IMR-90 (cell line): ENCODE measurements around the gene DCC. TPM values are rescaled to one million over a fixed set of nuclear protein-coding genes. Genes with fewer than 3 reads are reported as not detected.

Experiments
- ATAC-seq: fragments of 200-7000 bp; cut with Tn5 transposase; 2 replicates; pipeline ENCODE4 v1.9.1; 2020; ENCODE audit warnings: low read depth, mild to moderate bottlenecking, moderate library complexity
- BruUV-seq: library from RNA; stranded (reverse); fragments of 400-500 nt; replicated peaks from 2 replicates; lab custom pipeline; 2021; lab: Mats Ljungman, UMichigan
- CTCF ChIA-PET: fragments of 300-600 bp; formaldehyde crosslinking; extraction: SDS; loops from one replicate; lab custom pipeline; 2021; ENCODE audit warnings: antibody characterized with exemption; lab: Yijun Ruan, JAX
- POLR2A ChIA-PET: fragments of 300-600 bp; sonication (Branson Sonifier 250); formaldehyde crosslinking; loops from one replicate; lab custom pipeline; 2022; ENCODE audit warnings: antibody characterized with exemption; ENCODE audit not compliant: unreplicated experiment; lab: Charles Lee
- DNase-seq: peaks from one replicate; pipeline ENCODE4 v3.0.0; 2013
- H2AFZ ChIP-seq: replicated peaks from 2 replicates; pipeline ENCODE3; 2013; ENCODE audit warnings: low read length, mild to moderate bottlenecking; ENCODE audit not compliant: poor library complexity
- H2AK5ac ChIP-seq: 2 replicates; pipeline ENCODE4 v1.6.1; 2013; ENCODE audit warnings: low read depth, low read length, inconsistent platforms
- H2AK9ac ChIP-seq: replicated peaks from 2 replicates; pipeline ENCODE3; 2013; ENCODE audit warnings: mild to moderate bottlenecking, low read depth, low read length, moderate library complexity; ENCODE audit not compliant: poor library complexity
- H2BK120ac ChIP-seq: 2 replicates; pipeline ENCODE4 v1.6.1; 2013; ENCODE audit warnings: low read depth, low read length, inconsistent platforms
- H2BK15ac ChIP-seq: 3 replicates; pipeline ENCODE4 v1.6.1; 2013; ENCODE audit warnings: low read depth, low read length, inconsistent platforms
- H2BK20ac ChIP-seq: 2 replicates; pipeline ENCODE4 v1.6.1; 2013; ENCODE audit warnings: low read depth, mild to moderate bottlenecking, inconsistent platforms, low read length, moderate library complexity
- H2BK5ac ChIP-seq: 2 replicates; pipeline ENCODE4 v1.6.1; 2013; ENCODE audit warnings: mild to moderate bottlenecking, low read depth, low read length, inconsistent platforms; ENCODE audit not compliant: poor library complexity, severe bottlenecking
- H3K14ac ChIP-seq: replicated peaks from 2 replicates; pipeline ENCODE4 v1.6.1; 2013; ENCODE audit warnings: low read depth, low read length, inconsistent platforms
- H3K18ac ChIP-seq: 2 replicates; pipeline ENCODE4 v1.6.1; 2013; ENCODE audit warnings: low read depth, low read length, control low read depth
- H3K23ac ChIP-seq: 2 replicates; pipeline ENCODE4 v1.6.1; 2013; ENCODE audit warnings: low read depth, low read length, inconsistent platforms
- H3K27ac ChIP-seq: 2 replicates; pipeline ENCODE4 v1.5.1; 2013; ENCODE audit warnings: mild to moderate bottlenecking, control low read depth, low read length; ENCODE audit not compliant: insufficient read depth
- H3K27me3 ChIP-seq: 2 replicates; pipeline ENCODE4 v1.6.1; 2013; ENCODE audit warnings: low read length; ENCODE audit not compliant: control insufficient read depth, insufficient read depth
- H3K36me3 ChIP-seq: 2 replicates; pipeline ENCODE4 v1.6.1; 2013; ENCODE audit warnings: low read length, mixed read lengths; ENCODE audit not compliant: control insufficient read depth, insufficient read depth
- H3K4ac ChIP-seq: 2 replicates; pipeline ENCODE4 v1.6.1; 2013; ENCODE audit warnings: low read depth, low read length, inconsistent platforms
- H3K4me1 ChIP-seq: 2 replicates; pipeline ENCODE4 v1.6.1; 2013; ENCODE audit warnings: low read length, mixed read lengths; ENCODE audit not compliant: control insufficient read depth, insufficient read depth
- H3K4me2 ChIP-seq: 2 replicates; pipeline ENCODE4 v1.6.1; 2013; ENCODE audit warnings: low read depth, mild to moderate bottlenecking, control low read depth, low read length, moderate library complexity
- H3K4me3 ChIP-seq: 2 replicates; pipeline ENCODE4 v1.5.1; 2013; ENCODE audit warnings: low read depth, mild to moderate bottlenecking, control low read depth, low read length, moderate library complexity; ENCODE audit not compliant: insufficient read depth
- H3K56ac ChIP-seq: 2 replicates; pipeline ENCODE4 v1.6.1; 2013; ENCODE audit warnings: low read length, inconsistent platforms; ENCODE audit not compliant: insufficient read depth; ENCODE audit errors: extremely low read depth
- H3K79me1 ChIP-seq, 2 experiments: 2 replicates each; pipeline ENCODE4 v1.6.1; 2013; ENCODE audit warnings: low read length in 2 of 2, inconsistent platforms in 1 of 2, low read depth in 1 of 2
- H3K9ac ChIP-seq: 2 replicates; pipeline ENCODE4 v1.6.1; 2013; ENCODE audit warnings: low read depth, low read length, control low read depth
- H3K9me1 ChIP-seq: 2 replicates; pipeline ENCODE4 v1.6.1; 2013; ENCODE audit warnings: low read length, inconsistent platforms; ENCODE audit not compliant: insufficient read depth
- H3K9me3 ChIP-seq: 2 replicates; pipeline ENCODE4 v1.6.1; 2013; ENCODE audit warnings: low read length; ENCODE audit not compliant: control insufficient read depth, insufficient read depth
- H4K20me1 ChIP-seq: 2 replicates; pipeline ENCODE4 v1.6.1; 2013; ENCODE audit warnings: low read length, inconsistent platforms; ENCODE audit not compliant: insufficient read depth
- H4K5ac ChIP-seq: 2 replicates; pipeline ENCODE4 v1.6.1; 2013; ENCODE audit warnings: mild to moderate bottlenecking, low read depth, low read length, control low read depth
- H4K8ac ChIP-seq, 2 experiments: 2 replicates each; pipeline ENCODE4 v1.6.1; 2013; ENCODE audit warnings: low read depth in 2 of 2, low read length in 2 of 2, control low read depth in 1 of 2, inconsistent platforms in 1 of 2
- H4K91ac ChIP-seq: 2 replicates; pipeline ENCODE4 v1.6.1; 2013; ENCODE audit warnings: low read depth, low read length, inconsistent platforms; ENCODE audit not compliant: insufficient read depth
- BHLHE40 ChIP-seq: fragments of 150-350 bp; IDR thresholded peaks from 2 replicates; pipeline ENCODE4 v1.6.1; 2016; ENCODE audit warnings: mild to moderate bottlenecking, low read depth, low read length
- CEBPB ChIP-seq: IDR thresholded peaks from 2 replicates; pipeline ENCODE4 v1.6.1; 2012; ENCODE audit warnings: low read depth, low read length, improper control_type of control experiment
- CHD1 ChIP-seq: IDR thresholded peaks from 2 replicates; pipeline ENCODE4 v1.6.1; 2012; ENCODE audit warnings: low read depth, low read length, improper control_type of control experiment
- MAFK ChIP-seq: IDR thresholded peaks from 2 replicates; pipeline ENCODE4 v1.6.1; 2012; ENCODE audit warnings: low read depth, low read length, improper control_type of control experiment
- MAZ ChIP-seq: IDR thresholded peaks from 2 replicates; pipeline ENCODE4 v1.6.1; 2012; ENCODE audit warnings: low read depth, mild to moderate bottlenecking, low read length, improper control_type of control experiment, moderate library complexity, borderline replicate concordance
- MXI1 ChIP-seq: IDR thresholded peaks from 2 replicates; pipeline ENCODE4 v1.6.1; 2012; ENCODE audit warnings: low read depth, mild to moderate bottlenecking, low read length, moderate library complexity, borderline replicate concordance
- NFE2L2 ChIP-seq: fragments of 150-350 bp; IDR thresholded peaks from 2 replicates; pipeline ENCODE4 v1.6.1; 2016; ENCODE audit warnings: low read depth, mild to moderate bottlenecking, low read length
- POLR2A ChIP-seq: IDR thresholded peaks from 2 replicates; pipeline ENCODE4 v1.6.1; 2012; ENCODE audit warnings: mild to moderate bottlenecking, low read depth, low read length
- RFX5 ChIP-seq: IDR thresholded peaks from 2 replicates; pipeline ENCODE4 v1.8.0; 2012; ENCODE audit warnings: low read depth, mild to moderate bottlenecking, low read length, moderate library complexity
- SMC3 ChIP-seq: fragments of 150-350 bp; IDR thresholded peaks from 2 replicates; pipeline ENCODE4 v1.6.1; 2016; ENCODE audit warnings: low read depth, mild to moderate bottlenecking, antibody characterized with exemption, low read length, moderate library complexity
- WGBS, 2 experiments: methylation state at CpG; one replicate each; pipeline versions ENCODE4 v1.1.5 to v1.1.7; 2013; ENCODE audit warnings: missing lambda C conversion rate in 2 of 2; ENCODE audit not compliant: insufficient read length in 1 of 2; ENCODE audit errors: extremely low coverage in 2 of 2; 5-methylcytosine and 5-hydroxymethylcytosine counted together
- dilution Hi-C: fragments of 300-500 bp; cut with HindIII; formaldehyde crosslinking; loops from one replicate; pipeline ENCODE4 v1.14.3; 2018; ENCODE audit warnings: low sequenced_read_pairs; ENCODE audit not compliant: unreplicated experiment
- in situ Hi-C: fragments of 300-500 bp; cut with MboI; formaldehyde crosslinking; loops from 3 replicates; pipeline ENCODE4 v1.14.3; 2019; ENCODE audit warnings: low sequenced_read_pairs, inconsistent platforms, mixed read lengths
- intact Hi-C: fragments of 100-400 bp; cut with micrococcal nuclease; formaldehyde crosslinking; loops from 2 replicates; pipeline ENCODE4 v1.10.0; 2022
- polyA plus RNA-seq, 3 experiments: library from polyadenylated mRNA; depleted of rRNA; stranded (reverse); fragments of >200 nt; gene quantifications; 2 replicates each; pipeline ENCODE4 v1.2.3, GENCODE V29; 2012; ENCODE audit warnings: low replicate concordance in 1 of 3
- total RNA-seq: library from RNA; depleted of rRNA; stranded (reverse); fragments of >200 nt; gene quantifications from 2 replicates; pipeline ENCODE4 v1.2.3, GENCODE V29; 2012
- TF ChIP-seq, protein P1 (sequence below): fragments of 150-350 bp; IDR thresholded peaks from 2 replicates; pipeline ENCODE4 v1.6.1; 2017; ENCODE audit warnings: mild to moderate bottlenecking, antibody characterized with exemption, low read length, low read depth
- TF ChIP-seq, protein P2 (sequence below): conservative IDR thresholded peaks from 2 replicates; pipeline ENCODE4 v1.5.1; 2012; ENCODE audit warnings: mild to moderate bottlenecking, low read depth, low read length, improper control_type of control experiment
- TF ChIP-seq, protein P3 (sequence below): fragments of 150-350 bp; IDR thresholded peaks from 2 replicates; pipeline ENCODE4 v1.6.1; 2016; ENCODE audit warnings: low read depth, mild to moderate bottlenecking, low read length, moderate library complexity, borderline replicate concordance

DCC gene
- total and polyA plus RNA-seq, 2 of the 4 experiments (the other 2 are of a cell fraction), result 0.31 to 0.54 TPM

DNA sequence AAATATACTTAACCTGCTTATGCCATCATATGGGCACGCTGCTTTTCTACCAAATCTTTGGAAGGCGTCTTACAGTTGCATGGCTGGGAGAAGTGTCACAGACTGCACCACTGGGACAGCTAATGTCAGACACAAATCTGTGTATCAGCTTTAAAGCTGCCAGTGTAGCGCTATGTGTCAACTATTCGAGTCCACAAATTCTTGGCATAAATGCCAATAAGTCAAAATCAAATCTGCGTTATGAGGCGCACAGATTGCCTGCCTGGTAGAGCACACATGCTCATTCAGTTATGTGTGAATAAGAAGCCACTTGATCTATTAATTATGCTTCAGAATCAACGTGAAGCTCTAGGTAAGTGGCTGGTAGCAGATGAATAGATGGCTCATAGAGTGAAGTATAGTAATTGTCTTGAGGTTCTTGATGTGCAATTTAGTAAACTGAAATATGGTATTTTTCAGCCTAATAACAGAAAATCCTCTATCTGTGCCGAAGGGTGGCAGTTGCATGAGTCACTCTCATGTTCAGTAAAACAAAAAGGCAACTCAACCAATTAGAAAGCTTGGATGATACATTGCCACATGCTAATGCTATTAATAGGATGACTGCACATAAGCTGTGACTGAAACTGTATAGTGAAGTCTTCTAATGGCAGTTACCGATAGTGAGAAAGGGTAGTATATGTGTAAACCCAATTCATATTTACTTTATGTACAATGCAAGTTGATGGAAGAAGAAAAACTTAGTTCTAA is 52.0 kb downstream of the DCC start:
- no TSS peak for BruUV-seq
- in situ Hi-C loops (no loop called here), dilution Hi-C loops (no loop called here), intact Hi-C loops (no loop called here)
- no CpG with 5 or more reads among the region's 9 CpGs for WGBS, 2 experiments
- Histone ChIP-seq H3K9me1 (no peaks in the 10 kb centered on the region), H2AFZ (no peak overlapping the region), H2AK5ac (no peak overlapping the region), H3K23ac (no peak overlapping the region), H2BK15ac (no peak overlapping the region), H2BK5ac (no peak overlapping the region), H3K14ac (no peak overlapping the region), H3K4me1 (no peaks in the 10 kb centered on the region), H4K8ac (no peak overlapping the region), H3K4ac (no peak overlapping the region), H4K5ac (no peak overlapping the region), H3K79me1 (no peaks in the 10 kb centered on the region), H3K36me3 (no peaks in the 10 kb centered on the region), H3K4me3 (no peak overlapping the region), H3K27ac (no peak overlapping the region), H3K9ac (no peak overlapping the region), H4K91ac (no peak overlapping the region), H2BK120ac (no peak overlapping the region), H2BK20ac (no peak overlapping the region), H3K18ac (no peak overlapping the region), H3K9me3 (peaks cover 5% of the 10 kb centered on the region; the same call in 1 of the 2 replicates), H2AK9ac (no peak overlapping the region), H3K56ac (no peak overlapping the region), H3K27me3 (no peaks in the 10 kb centered on the region), H3K4me2 (no peak overlapping the region), H4K20me1 (no peaks in the 10 kb centered on the region)
- peak; percentile 12 for DNase-seq
- CTCF ChIA-PET, result interaction anchor here (0.6 kb wide), 1 partner anchor 162 kb away, joined by 3 read pairs; no protein-coding TSS in a partner anchor
- TF ChIP-seq BHLHE40 (no peak), CHD1 (no peak), NFE2L2 (no peak), SMC3 (no peak), POLR2A (no peak), CEBPB (no peak), MXI1 (no peak), MAZ (no peak), MAFK (no peak), RFX5 (no peak)
- TF ChIP-seq, protein P1, sequence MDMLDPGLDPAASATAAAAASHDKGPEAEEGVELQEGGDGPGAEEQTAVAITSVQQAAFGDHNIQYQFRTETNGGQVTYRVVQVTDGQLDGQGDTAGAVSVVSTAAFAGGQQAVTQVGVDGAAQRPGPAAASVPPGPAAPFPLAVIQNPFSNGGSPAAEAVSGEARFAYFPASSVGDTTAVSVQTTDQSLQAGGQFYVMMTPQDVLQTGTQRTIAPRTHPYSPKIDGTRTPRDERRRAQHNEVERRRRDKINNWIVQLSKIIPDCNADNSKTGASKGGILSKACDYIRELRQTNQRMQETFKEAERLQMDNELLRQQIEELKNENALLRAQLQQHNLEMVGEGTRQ, result no peak
- TF ChIP-seq, protein P2, sequence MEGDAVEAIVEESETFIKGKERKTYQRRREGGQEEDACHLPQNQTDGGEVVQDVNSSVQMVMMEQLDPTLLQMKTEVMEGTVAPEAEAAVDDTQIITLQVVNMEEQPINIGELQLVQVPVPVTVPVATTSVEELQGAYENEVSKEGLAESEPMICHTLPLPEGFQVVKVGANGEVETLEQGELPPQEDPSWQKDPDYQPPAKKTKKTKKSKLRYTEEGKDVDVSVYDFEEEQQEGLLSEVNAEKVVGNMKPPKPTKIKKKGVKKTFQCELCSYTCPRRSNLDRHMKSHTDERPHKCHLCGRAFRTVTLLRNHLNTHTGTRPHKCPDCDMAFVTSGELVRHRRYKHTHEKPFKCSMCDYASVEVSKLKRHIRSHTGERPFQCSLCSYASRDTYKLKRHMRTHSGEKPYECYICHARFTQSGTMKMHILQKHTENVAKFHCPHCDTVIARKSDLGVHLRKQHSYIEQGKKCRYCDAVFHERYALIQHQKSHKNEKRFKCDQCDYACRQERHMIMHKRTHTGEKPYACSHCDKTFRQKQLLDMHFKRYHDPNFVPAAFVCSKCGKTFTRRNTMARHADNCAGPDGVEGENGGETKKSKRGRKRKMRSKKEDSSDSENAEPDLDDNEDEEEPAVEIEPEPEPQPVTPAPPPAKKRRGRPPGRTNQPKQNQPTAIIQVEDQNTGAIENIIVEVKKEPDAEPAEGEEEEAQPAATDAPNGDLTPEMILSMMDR, result no peak
- TF ChIP-seq, protein P3, sequence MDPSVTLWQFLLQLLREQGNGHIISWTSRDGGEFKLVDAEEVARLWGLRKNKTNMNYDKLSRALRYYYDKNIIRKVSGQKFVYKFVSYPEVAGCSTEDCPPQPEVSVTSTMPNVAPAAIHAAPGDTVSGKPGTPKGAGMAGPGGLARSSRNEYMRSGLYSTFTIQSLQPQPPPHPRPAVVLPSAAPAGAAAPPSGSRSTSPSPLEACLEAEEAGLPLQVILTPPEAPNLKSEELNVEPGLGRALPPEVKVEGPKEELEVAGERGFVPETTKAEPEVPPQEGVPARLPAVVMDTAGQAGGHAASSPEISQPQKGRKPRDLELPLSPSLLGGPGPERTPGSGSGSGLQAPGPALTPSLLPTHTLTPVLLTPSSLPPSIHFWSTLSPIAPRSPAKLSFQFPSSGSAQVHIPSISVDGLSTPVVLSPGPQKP, result no peak
- POLR2A ChIA-PET, result no interaction called here
- ATAC-seq, result no peak
